Activated CD8-positive, alpha-beta T cell treated with anti-CD3 and anti-CD28 coated beads for 36 hours (primary cell): ENCODE data around the gene NDFIP1. TPM values are rescaled to one million over a fixed set of nuclear protein-coding genes. Genes with fewer than 3 reads are reported as not detected.

Experiments
- ATAC-seq: fragments of 200-7000 bp; cut with Tn5 transposase; one replicate; pipeline ENCODE4 v1.10.0; 2021; ENCODE audit warnings: mild to moderate bottlenecking, moderate library complexity
- CTCF ChIA-PET: fragments of 350-600 bp; sonication (Branson Sonifier 250); formaldehyde crosslinking; loops from one replicate; lab custom pipeline; 2021; ENCODE audit warnings: antibody characterized with exemption; lab: Charles Lee
- POLR2A ChIA-PET: fragments of 350-600 bp; sonication (Branson Sonifier 250); formaldehyde crosslinking; loops from one replicate; lab custom pipeline; 2021; ENCODE audit warnings: antibody characterized with exemption; lab: Charles Lee
- DNase-seq: peaks from one replicate; pipeline ENCODE4 v3.0.0-alpha.2; 2020
- H3K27ac Mint-ChIP-seq: one replicate; pipeline ENCODE4 v1.8.0; 2021; ENCODE audit warnings: mild to moderate bottlenecking, mixed read lengths
- H3K27me3 Mint-ChIP-seq: one replicate; pipeline ENCODE4 v1.8.0; 2021; ENCODE audit warnings: mixed read lengths
- H3K36me3 Mint-ChIP-seq: one replicate; pipeline ENCODE4 v1.8.0; 2021; ENCODE audit warnings: low read depth, mixed read lengths
- H3K4me1 Mint-ChIP-seq: one replicate; pipeline ENCODE4 v1.8.0; 2021; ENCODE audit warnings: low read depth, mixed read lengths
- H3K4me3 Mint-ChIP-seq: one replicate; pipeline ENCODE4 v1.8.0; 2021; ENCODE audit warnings: mild to moderate bottlenecking, moderate library complexity, mixed read lengths
- H3K9me3 Mint-ChIP-seq: one replicate; pipeline ENCODE4 v1.8.0; 2021; ENCODE audit warnings: mixed read lengths
- intact Hi-C: fragments of 100-400 bp; cut with micrococcal nuclease; formaldehyde crosslinking; loops from one replicate; pipeline ENCODE4 v1.10.0; 2022
- total RNA-seq, 2 experiments: library from RNA; stranded (reverse); gene quantifications; one replicate each; pipeline ENCODE4 v1.2.3, GENCODE V29; 2021
- TF ChIP-seq, protein P1 (sequence below): fragments of 200-600 bp; IDR thresholded peaks from one replicate; pipeline ENCODE4 v1.8.0; 2022; ENCODE audit warnings: antibody characterized with exemption, mild to moderate bottlenecking

NDFIP1 gene
- total RNA-seq, 2 experiments from 2014 or later = 93.8 to 96.9 TPM

DNA sequence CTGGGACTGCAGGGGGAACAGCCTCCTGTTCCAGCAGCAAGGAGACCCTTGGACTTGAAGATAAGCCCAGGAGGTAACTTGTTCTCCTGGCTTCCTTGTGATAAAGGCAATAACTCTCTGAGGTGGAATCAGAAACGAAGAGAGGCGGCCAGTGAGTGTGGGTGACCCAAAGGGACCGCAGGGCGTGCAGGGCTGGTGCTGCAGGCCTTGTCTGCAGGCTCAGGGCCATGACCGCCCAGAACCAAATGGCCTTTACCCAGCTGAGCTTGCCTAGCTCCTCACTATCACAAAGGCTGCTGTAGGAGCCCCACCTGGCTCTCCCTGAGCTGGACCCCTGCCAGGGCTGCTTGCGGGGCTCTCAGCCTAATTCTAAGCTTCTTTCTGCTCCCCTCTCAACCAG, 72.5 kb downstream of the NDFIP1 start:
- no peak for DNase-seq
- Mint-ChIP-seq H3K4me3 (no peak overlapping the region), H3K9me3 (no peaks in the 10 kb centered on the region), H3K27me3 (peaks cover 3% of the 10 kb centered on the region), H3K4me1 (no peaks in the 10 kb centered on the region), H3K27ac (no peak overlapping the region), H3K36me3 (no peaks in the 10 kb centered on the region)
- TF ChIP-seq, protein P1, sequence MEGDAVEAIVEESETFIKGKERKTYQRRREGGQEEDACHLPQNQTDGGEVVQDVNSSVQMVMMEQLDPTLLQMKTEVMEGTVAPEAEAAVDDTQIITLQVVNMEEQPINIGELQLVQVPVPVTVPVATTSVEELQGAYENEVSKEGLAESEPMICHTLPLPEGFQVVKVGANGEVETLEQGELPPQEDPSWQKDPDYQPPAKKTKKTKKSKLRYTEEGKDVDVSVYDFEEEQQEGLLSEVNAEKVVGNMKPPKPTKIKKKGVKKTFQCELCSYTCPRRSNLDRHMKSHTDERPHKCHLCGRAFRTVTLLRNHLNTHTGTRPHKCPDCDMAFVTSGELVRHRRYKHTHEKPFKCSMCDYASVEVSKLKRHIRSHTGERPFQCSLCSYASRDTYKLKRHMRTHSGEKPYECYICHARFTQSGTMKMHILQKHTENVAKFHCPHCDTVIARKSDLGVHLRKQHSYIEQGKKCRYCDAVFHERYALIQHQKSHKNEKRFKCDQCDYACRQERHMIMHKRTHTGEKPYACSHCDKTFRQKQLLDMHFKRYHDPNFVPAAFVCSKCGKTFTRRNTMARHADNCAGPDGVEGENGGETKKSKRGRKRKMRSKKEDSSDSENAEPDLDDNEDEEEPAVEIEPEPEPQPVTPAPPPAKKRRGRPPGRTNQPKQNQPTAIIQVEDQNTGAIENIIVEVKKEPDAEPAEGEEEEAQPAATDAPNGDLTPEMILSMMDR = no peak
- ATAC-seq = no peak
- intact Hi-C loops = no loop called here
- CTCF ChIA-PET = no interaction called here
- POLR2A ChIA-PET = interaction anchor here (0.7 kb wide), 1 partner anchor 9 kb away, joined by 3 read pairs; no protein-coding TSS in a partner anchor

DNA sequence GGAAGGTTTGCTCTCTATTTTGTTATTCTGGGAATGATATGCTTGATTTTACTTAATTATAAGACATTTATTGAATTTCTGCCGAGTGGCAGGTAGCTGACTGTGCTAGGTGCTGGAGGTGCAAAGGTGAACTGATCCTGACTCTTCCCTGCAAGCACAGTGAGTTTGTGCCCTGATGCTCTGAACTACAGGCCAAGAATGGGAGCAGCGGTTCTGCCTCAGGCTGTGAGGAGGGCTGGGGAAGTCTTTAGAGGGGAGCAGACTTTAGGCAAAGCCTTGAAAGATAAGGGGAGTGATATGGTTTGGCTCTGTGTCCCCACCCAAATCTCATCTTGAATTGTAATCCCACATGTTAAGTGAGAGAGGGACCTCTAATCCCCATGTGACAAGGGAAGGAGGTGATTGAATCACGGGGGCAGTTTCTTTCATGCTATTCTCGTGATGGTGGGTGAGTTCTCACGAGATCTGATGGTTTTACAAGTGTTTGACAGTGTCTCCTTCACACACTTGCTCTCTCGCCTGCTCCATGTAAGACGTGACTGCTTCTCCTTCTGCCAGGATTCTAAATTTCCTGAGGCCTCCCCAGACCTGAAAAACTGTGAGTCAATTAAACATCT, 73.1 kb downstream of the NDFIP1 start:
- CTCF ChIA-PET = no interaction called here

DNA sequence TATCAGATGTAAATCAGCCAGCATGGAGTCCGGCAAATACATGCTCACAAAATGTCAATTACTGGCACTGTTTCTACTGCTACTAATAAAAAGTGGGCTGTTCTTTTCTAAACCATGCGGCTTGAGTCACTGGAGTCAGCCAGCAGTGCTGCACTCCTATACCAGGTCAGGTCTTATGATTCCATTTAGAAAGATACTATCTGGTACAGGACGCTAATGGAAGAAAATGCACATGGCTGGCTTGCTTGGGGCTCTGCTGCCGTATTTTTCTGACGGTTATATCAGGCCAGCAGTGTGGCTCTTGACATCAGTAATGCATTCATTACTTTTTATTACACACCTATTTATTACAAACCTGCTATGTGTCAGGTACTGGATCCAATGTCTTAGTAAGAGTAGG, 74.3 kb downstream of the NDFIP1 start:
- Mint-ChIP-seq H3K36me3 (no peaks in the 10 kb centered on the region), H3K9me3 (no peaks in the 10 kb centered on the region), H3K4me1 (peaks cover 3% of the 10 kb centered on the region), H3K4me3 (no peak overlapping the region), H3K27ac (no peak overlapping the region), H3K27me3 (peaks cover 4% of the 10 kb centered on the region)
- DNase-seq (no peak), ATAC-seq (no peak)
- CTCF ChIA-PET = interaction anchor here (0.8 kb wide), 1 partner anchor 366 kb away, joined by 4 read pairs; no protein-coding TSS in a partner anchor
- POLR2A ChIA-PET = no interaction called here
- TF ChIP-seq, protein P1 = no peak
- intact Hi-C loops = no loop called here

More for the DNA sequence above, 73.1 kb downstream of the NDFIP1 start:
- Mint-ChIP-seq H3K4me3 (no peak overlapping the region), H3K36me3 (no peaks in the 10 kb centered on the region), H3K27ac (no peak overlapping the region), H3K27me3 (peaks cover 3% of the 10 kb centered on the region), H3K4me1 (no peaks in the 10 kb centered on the region), H3K9me3 (no peaks in the 10 kb centered on the region)
- no peak for ATAC-seq
- POLR2A ChIA-PET = interaction anchor here (0.7 kb wide), 1 partner anchor 9 kb away, joined by 3 read pairs; no protein-coding TSS in a partner anchor
- DNase-seq = no peak
- intact Hi-C loops = no loop called here
- TF ChIP-seq, protein P1 = no peak

DNA sequence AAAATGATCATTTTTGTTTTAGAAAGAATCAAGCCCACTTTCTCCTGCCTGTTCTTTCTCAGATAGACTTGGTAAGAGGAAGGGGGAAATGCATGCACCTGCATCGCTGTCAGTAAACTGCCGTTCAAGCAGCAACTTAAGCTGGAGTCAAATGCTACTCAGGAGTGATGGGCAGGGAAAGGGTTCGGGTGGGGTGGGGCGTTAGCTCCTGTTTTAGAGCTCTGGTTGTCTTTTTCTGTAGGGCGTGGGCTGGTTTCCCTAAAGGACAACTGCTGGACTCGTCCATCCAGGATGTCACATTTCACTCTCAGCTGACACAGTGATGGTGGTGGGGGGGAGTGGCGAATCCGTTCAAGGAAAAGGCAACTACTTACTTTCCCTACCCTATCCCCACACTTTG, 75.0 kb downstream of the NDFIP1 start:
- Mint-ChIP-seq H3K27ac (no peak overlapping the region), H3K27me3 (peaks cover 4% of the 10 kb centered on the region), H3K36me3 (no peaks in the 10 kb centered on the region), H3K4me1 (peaks cover 3% of the 10 kb centered on the region), H3K9me3 (no peaks in the 10 kb centered on the region), H3K4me3 (no peak overlapping the region)
- intact Hi-C loops = no loop called here
- TF ChIP-seq, protein P1 = no peak
- ChIA-PET CTCF (no interaction called here), POLR2A (no interaction called here)
- no peak for ATAC-seq
- no peak for DNase-seq

DNA sequence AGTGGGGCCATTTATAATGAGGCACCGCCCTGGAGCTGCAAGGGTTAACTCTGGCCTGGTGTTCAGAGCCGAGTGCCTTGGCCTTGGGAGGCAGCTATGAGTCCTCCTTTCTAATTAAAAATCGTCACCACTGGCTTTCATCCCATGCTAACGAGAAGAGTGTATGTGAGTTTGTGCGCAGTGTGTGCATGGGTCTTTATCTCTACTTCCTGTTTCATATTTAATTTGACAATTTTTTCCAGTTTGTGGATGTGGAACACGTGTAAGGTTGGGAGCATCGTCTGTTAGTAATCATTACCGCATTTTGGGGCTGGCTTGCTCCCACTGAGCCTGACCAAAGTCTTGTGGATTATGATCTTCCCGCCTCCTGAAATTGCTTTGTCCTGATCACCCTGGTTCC, 76.4 kb downstream of the NDFIP1 start:
- peaks cover 4% of the 10 kb centered on the region for H3K27me3 Mint-ChIP-seq

More for the DNA sequence above, 76.4 kb downstream of the NDFIP1 start:
- Mint-ChIP-seq H3K4me1 (peaks cover 3% of the 10 kb centered on the region), H3K4me3 (no peak overlapping the region), H3K36me3 (no peaks in the 10 kb centered on the region), H3K27ac (no peak overlapping the region), H3K9me3 (no peaks in the 10 kb centered on the region)
- ATAC-seq (no peak), DNase-seq (no peak)
- POLR2A ChIA-PET = no interaction called here
- intact Hi-C loops = no loop called here
- TF ChIP-seq, protein P1 = no peak
- CTCF ChIA-PET = no interaction called here
